ENCODE results near the gene GMPR.

Gene GMPR

DNA sequence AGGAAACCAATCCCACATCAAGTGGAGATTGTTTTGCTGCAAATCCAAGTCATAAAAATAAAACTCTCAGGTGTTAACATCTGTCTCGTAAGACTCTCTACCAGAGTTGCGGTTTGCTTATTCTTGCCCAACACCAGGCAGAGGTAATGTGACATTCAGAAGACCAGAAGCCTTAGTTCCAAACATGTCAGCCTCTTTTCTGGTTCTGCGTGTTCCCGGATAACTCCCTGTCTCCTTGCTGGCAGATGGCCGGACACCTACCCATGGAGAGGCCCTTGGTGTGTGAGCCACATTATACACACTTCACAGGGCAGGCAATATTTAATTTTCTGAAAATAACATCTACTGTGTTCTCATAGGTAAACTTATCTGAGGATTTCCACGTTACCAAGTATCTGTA lies 73.4 kb downstream of the GMPR start:
- Histone ChIP-seq H4K20me1 (ENCODE audit: insufficient read depth, low read length, poor library complexity, severe bottlenecking) (no peaks in the 10 kb centered on the region), H3K27me3 (ENCODE audit: insufficient read depth, low read length, poor library complexity, severe bottlenecking) (no peaks in the 10 kb centered on the region), H3K9ac (ENCODE audit: low read depth, low read length, poor library complexity, severe bottlenecking) (no peak overlapping the region), H3K36me3 (ENCODE audit: insufficient read depth, low read length) (peaks cover 6% of the 10 kb centered on the region; the same call in 1 of the 2 replicates), H3K4me1 (ENCODE audit: insufficient read depth, low read length, poor library complexity, severe bottlenecking) (no peaks in the 10 kb centered on the region), H2AFZ (ENCODE audit: low read length) (no peak overlapping the region), H3K4me2 (ENCODE audit: low read depth, low read length, poor library complexity, severe bottlenecking) (no peak overlapping the region), H3K9me2 (replicated peaks; ENCODE audit: low read depth, low read length) (no peaks in the 10 kb centered on the region), H3F3A (ENCODE audit: low read depth) (no peaks in the 10 kb centered on the region), H3K79me2 (ENCODE audit: insufficient read depth, low read length) (no peaks in the 10 kb centered on the region), H3K9me3 (ENCODE audit: insufficient read depth, low read depth, low read length) (no peaks in the 10 kb centered on the region), H3K4me3 (ENCODE audit: low read length, poor library complexity, severe bottlenecking) (no peak overlapping the region)
- TF ChIP-seq, protein P1, sequence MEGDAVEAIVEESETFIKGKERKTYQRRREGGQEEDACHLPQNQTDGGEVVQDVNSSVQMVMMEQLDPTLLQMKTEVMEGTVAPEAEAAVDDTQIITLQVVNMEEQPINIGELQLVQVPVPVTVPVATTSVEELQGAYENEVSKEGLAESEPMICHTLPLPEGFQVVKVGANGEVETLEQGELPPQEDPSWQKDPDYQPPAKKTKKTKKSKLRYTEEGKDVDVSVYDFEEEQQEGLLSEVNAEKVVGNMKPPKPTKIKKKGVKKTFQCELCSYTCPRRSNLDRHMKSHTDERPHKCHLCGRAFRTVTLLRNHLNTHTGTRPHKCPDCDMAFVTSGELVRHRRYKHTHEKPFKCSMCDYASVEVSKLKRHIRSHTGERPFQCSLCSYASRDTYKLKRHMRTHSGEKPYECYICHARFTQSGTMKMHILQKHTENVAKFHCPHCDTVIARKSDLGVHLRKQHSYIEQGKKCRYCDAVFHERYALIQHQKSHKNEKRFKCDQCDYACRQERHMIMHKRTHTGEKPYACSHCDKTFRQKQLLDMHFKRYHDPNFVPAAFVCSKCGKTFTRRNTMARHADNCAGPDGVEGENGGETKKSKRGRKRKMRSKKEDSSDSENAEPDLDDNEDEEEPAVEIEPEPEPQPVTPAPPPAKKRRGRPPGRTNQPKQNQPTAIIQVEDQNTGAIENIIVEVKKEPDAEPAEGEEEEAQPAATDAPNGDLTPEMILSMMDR (conservative IDR thresholded peaks at IDR 0.05; ENCODE audit: low read length) = no peak
- no peak for TF ChIP-seq EZH2phosphoT487 (IDR thresholded peaks at IDR 0.05; ENCODE audit: borderline replicate concordance)

DNA sequence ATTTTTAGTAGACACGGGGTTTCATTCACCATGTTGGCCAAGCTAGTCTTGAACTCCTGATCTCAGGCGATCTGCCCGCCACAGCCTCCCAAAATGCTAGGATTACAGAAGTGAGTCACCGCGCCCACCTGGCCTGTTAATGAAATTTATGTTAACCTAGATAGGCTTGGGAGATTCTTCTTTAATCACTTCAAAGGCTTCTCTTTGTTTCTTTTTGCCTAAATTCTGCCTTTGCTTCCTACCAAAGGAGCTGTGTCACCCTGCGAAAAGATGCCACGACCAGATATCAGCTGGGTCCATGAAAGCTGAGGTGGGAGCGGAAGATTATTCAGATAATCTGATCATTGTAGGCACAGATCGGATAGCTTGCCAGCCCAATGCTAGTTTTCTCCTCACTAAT lies 75.3 kb downstream of the GMPR start:
- Histone ChIP-seq H3K36me3 (ENCODE audit: insufficient read depth, low read length) (no peaks in the 10 kb centered on the region), H3F3A (ENCODE audit: low read depth) (no peaks in the 10 kb centered on the region), H4K20me1 (ENCODE audit: insufficient read depth, low read length, poor library complexity, severe bottlenecking) (no peaks in the 10 kb centered on the region), H3K9ac (ENCODE audit: low read depth, low read length, poor library complexity, severe bottlenecking) (no peak overlapping the region), H3K9me3 (ENCODE audit: insufficient read depth, low read depth, low read length) (no peaks in the 10 kb centered on the region), H3K27me3 (ENCODE audit: insufficient read depth, low read length, poor library complexity, severe bottlenecking) (no peaks in the 10 kb centered on the region), H3K4me3 (ENCODE audit: low read length, poor library complexity, severe bottlenecking) (no peak overlapping the region), H3K79me2 (ENCODE audit: insufficient read depth, low read length) (no peaks in the 10 kb centered on the region), H3K4me2 (ENCODE audit: low read depth, low read length, poor library complexity, severe bottlenecking) (no peak overlapping the region), H3K9me2 (replicated peaks; ENCODE audit: low read depth, low read length) (no peaks in the 10 kb centered on the region), H3K4me1 (ENCODE audit: insufficient read depth, low read length, poor library complexity, severe bottlenecking) (peaks cover 16% of the 10 kb centered on the region), H2AFZ (ENCODE audit: low read length) (no peak overlapping the region)
- TF ChIP-seq, protein P1 (conservative IDR thresholded peaks at IDR 0.05; ENCODE audit: low read length) = no peak
- no peak for TF ChIP-seq EZH2phosphoT487 (IDR thresholded peaks at IDR 0.05; ENCODE audit: borderline replicate concordance)

DNA sequence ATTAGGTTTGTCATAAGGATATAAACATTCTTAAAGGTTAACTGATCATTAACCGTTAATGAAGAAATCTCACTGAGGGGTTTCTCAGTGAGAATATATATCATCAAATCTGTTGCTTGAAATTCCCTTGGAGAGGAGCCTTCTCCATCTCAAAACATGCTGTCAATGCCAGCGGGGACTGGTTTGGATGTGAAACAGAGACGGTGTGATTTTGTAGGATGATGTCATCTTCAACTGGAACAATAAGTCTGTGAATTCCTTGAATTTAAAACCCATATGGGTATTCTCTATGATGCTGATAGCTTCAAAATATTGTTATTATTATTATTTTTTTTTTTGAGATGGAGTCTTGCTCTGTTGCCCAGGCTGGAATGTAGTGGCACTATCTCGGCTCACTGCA lies 75.9 kb downstream of the GMPR start:
- Histone ChIP-seq H3K9me3 (ENCODE audit: insufficient read depth, low read depth, low read length) (no peaks in the 10 kb centered on the region), H3K4me2 (ENCODE audit: low read depth, low read length, poor library complexity, severe bottlenecking) (no peak overlapping the region), H3K36me3 (ENCODE audit: insufficient read depth, low read length) (no peaks in the 10 kb centered on the region), H3K4me1 (ENCODE audit: insufficient read depth, low read length, poor library complexity, severe bottlenecking) (peaks cover 21% of the 10 kb centered on the region), H3K9ac (ENCODE audit: low read depth, low read length, poor library complexity, severe bottlenecking) (no peak overlapping the region), H3K79me2 (ENCODE audit: insufficient read depth, low read length) (no peaks in the 10 kb centered on the region), H3K9me2 (replicated peaks; ENCODE audit: low read depth, low read length) (no peaks in the 10 kb centered on the region), H2AFZ (ENCODE audit: low read length) (no peak overlapping the region), H3K4me3 (ENCODE audit: low read length, poor library complexity, severe bottlenecking) (no peak overlapping the region), H4K20me1 (ENCODE audit: insufficient read depth, low read length, poor library complexity, severe bottlenecking) (no peaks in the 10 kb centered on the region), H3K27me3 (ENCODE audit: insufficient read depth, low read length, poor library complexity, severe bottlenecking) (no peaks in the 10 kb centered on the region), H3F3A (ENCODE audit: low read depth) (no peaks in the 10 kb centered on the region)
- TF ChIP-seq, protein P1 (conservative IDR thresholded peaks at IDR 0.05; ENCODE audit: low read length) = no peak
- TF ChIP-seq EZH2phosphoT487 (IDR thresholded peaks at IDR 0.05; ENCODE audit: borderline replicate concordance) = no peak

Data from Loucy (cell line).